Measurements from ENCODE around the gene SPA17. TPM values are rescaled to one million over a fixed set of nuclear protein-coding genes. Genes with fewer than 3 reads are reported as not detected.

The SPA17 gene
- total and polyA plus RNA-seq, 4 experiments from 2014 or later: 0.55 to 0.81 (median 0.68) TPM

DNA sequence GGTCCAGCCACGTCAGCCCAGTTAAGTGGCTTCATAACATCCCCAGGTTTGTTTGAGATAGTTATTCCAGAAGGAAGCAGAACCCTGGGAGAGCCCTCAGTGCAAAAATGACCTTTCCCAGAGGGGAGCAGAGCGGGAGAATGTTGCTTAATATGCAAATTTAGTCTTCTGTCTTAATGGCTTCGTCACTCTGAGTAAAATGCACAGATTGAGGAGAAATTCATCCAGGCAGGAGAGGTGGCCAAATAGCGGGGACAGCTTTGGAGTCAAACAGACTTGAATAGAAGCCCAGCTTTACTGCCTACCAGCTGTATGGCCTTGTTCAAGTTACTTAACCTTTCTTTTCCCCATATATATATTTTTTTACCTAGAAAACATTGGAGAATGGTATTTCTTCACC is 53.8 kb downstream of the SPA17 start:
- intact Hi-C loops (cut with micrococcal nuclease): no loop called here
- Mint-ChIP-seq H3K27ac (no peak overlapping the region), H3K36me3 (no peaks in the 10 kb centered on the region), H3K4me3 (no peak overlapping the region), H3K9me3 (no peaks in the 10 kb centered on the region), H3K4me1 (peaks cover 5 to 19% (median 8%) of the 10 kb centered on the region in 4 donors), H3K27me3 (peaks cover 8 to 9% of the 10 kb centered on the region in 2 donors)
- no peaks in the 10 kb centered on the region for H3K4me1 ChIP-seq (ENCODE audit: insufficient read depth, low read length)
- no peaks in the 10 kb centered on the region for H3K27me3 ChIP-seq (ENCODE audit: insufficient read depth, low read length)
- H3K36me3 ChIP-seq (ENCODE audit: insufficient read depth, low read length): no peaks in the 10 kb centered on the region
- POLR2A ChIA-PET (ENCODE audit: partially characterized antibody): no interaction called here
- no peak for DNase-seq
- CTCF ChIA-PET (ENCODE audit: partially characterized antibody): no interaction called here
- H3K4me3 ChIP-seq (ENCODE audit: low read length in 2 of 2): no peak overlapping the region
- H3K27ac ChIP-seq (ENCODE audit: low read depth, low read length): no peak overlapping the region
- no peaks in the 10 kb centered on the region for H3K9me3 ChIP-seq (ENCODE audit: control insufficient read depth in 1 of 2, low read length in 2 of 2)

DNA sequence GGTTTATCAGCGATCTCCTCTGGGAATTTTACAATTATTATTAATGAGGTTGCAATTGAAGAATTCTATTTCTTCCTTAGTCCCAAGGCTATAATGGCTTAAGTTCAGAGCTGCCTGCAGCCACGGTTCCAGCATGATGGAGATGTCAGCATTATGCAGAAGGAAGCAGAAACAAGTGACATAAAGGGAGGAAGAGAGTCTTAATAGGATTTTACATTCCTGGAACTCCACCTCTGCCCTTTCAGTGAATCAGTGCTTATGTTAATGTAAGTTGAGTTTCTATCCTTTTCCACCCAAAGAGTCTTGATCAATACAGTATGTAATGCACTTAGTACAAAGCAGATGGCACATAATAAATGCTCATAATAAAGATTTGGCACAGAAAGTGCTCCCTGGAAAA is 54.4 kb downstream of the SPA17 start:
- Histone ChIP-seq H3K36me3 (ENCODE audit: insufficient read depth, low read length) (no peaks in the 10 kb centered on the region), H3K4me1 (ENCODE audit: insufficient read depth, low read length) (no peaks in the 10 kb centered on the region), H3K9me3 (ENCODE audit: control insufficient read depth in 1 of 2, low read length in 2 of 2) (no peaks in the 10 kb centered on the region), H3K27me3 (ENCODE audit: insufficient read depth, low read length) (no peaks in the 10 kb centered on the region), H3K27ac (ENCODE audit: low read depth, low read length) (no peak overlapping the region), H3K4me3 (ENCODE audit: low read length in 2 of 2) (no peak overlapping the region)
- peaks cover 2 to 14% (median 5%) of the 10 kb centered on the region in 4 donors for H3K4me1 Mint-ChIP-seq
- H3K27me3 Mint-ChIP-seq: peaks cover 3 to 9% of the 10 kb centered on the region in 2 donors
- no peak overlapping the region for H3K4me3 Mint-ChIP-seq
- no peaks in the 10 kb centered on the region for H3K9me3 Mint-ChIP-seq
- H3K27ac Mint-ChIP-seq: no peak overlapping the region
- no peak for DNase-seq
- no peaks in the 10 kb centered on the region for H3K36me3 Mint-ChIP-seq
- intact Hi-C loops (cut with micrococcal nuclease): no loop called here
- ChIA-PET POLR2A (ENCODE audit: partially characterized antibody) (no interaction called here), CTCF (ENCODE audit: partially characterized antibody) (no interaction called here)

DNA sequence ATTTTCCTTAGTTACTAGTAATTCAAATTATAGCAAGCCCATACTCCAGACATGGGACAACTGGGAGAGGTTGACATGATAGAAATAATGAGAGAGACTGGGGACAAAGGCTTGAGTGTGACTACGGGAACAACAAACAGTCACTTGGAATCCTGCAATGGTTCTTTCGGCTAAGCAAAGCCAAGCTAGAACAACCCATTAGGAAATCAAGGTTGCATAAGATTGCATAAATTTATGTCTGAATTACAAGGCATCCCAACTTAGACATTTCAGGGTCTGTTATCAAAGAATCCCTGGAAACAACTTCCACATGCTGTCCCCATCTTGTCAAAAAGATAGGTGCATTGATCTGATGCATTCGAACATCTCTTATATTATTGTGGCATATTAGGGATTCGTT is 55.9 kb downstream of the SPA17 start:
- no peak overlapping the region for H3K27ac Mint-ChIP-seq
- H3K27me3 ChIP-seq (ENCODE audit: insufficient read depth, low read length): no peaks in the 10 kb centered on the region
- no peak overlapping the region for H3K4me3 Mint-ChIP-seq
- no peak overlapping the region for H3K4me3 ChIP-seq (ENCODE audit: low read length in 2 of 2)
- H3K9me3 ChIP-seq (ENCODE audit: control insufficient read depth in 1 of 2, low read length in 2 of 2): no peaks in the 10 kb centered on the region
- H3K27me3 Mint-ChIP-seq: peaks cover 3 to 9% of the 10 kb centered on the region in 2 donors
- no peaks in the 10 kb centered on the region for H3K9me3 Mint-ChIP-seq
- intact Hi-C loops (cut with micrococcal nuclease): no loop called here
- H3K36me3 Mint-ChIP-seq: no peaks in the 10 kb centered on the region
- POLR2A ChIA-PET (ENCODE audit: partially characterized antibody): no interaction called here
- no peaks in the 10 kb centered on the region for H3K4me1 ChIP-seq (ENCODE audit: insufficient read depth, low read length)
- H3K36me3 ChIP-seq (ENCODE audit: insufficient read depth, low read length): no peaks in the 10 kb centered on the region
- H3K27ac ChIP-seq (ENCODE audit: low read depth, low read length): no peak overlapping the region
- DNase-seq: no peak
- CTCF ChIA-PET (ENCODE audit: partially characterized antibody): interaction anchor here (1.3 kb wide), 1 partner anchor 34 kb away, joined by 3 read pairs; no protein-coding TSS in a partner anchor
- peaks cover 2 to 11% (median 5%) of the 10 kb centered on the region in 4 donors for H3K4me1 Mint-ChIP-seq

DNA sequence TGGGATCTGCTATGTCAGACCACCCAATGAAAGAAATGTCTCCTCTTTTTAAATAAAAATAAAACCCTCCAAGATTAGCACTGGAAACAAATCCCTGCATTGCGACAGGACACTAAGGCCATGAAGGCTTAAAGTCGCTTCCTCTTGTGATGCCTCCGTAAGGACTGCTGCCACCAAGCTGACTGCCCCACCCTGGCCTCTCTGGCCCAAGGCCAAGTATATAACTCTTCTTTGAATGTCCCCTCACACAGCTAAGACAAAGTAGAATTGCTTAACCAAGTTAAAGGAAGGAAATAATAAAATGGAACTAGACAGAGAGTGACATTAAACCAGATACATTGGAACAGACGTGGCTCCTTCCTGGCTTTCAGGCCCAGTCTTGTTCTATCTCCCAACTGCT is 58.5 kb downstream of the SPA17 start:
- Mint-ChIP-seq H3K4me1 (peaks cover 0 to 5% (median under 1%) of the 10 kb centered on the region in 4 donors), H3K27me3 (no peaks in the 10 kb centered on the region), H3K36me3 (no peaks in the 10 kb centered on the region), H3K27ac (peak overlapping the region in 1 of 7 donors; percentile 15), H3K4me3 (no peak overlapping the region), H3K9me3 (no peaks in the 10 kb centered on the region)
- intact Hi-C loops (cut with micrococcal nuclease): no loop called here
- H3K27ac ChIP-seq (ENCODE audit: low read depth, low read length): no peak overlapping the region
- H3K36me3 ChIP-seq (ENCODE audit: insufficient read depth, low read length): no peaks in the 10 kb centered on the region
- no peaks in the 10 kb centered on the region for H3K9me3 ChIP-seq (ENCODE audit: control insufficient read depth in 1 of 2, low read length in 2 of 2)
- POLR2A ChIA-PET (ENCODE audit: partially characterized antibody): no interaction called here
- CTCF ChIA-PET (ENCODE audit: partially characterized antibody): no interaction called here
- no peak for DNase-seq
- no peaks in the 10 kb centered on the region for H3K27me3 ChIP-seq (ENCODE audit: insufficient read depth, low read length)
- H3K4me1 ChIP-seq (ENCODE audit: insufficient read depth, low read length): no peaks in the 10 kb centered on the region
- H3K4me3 ChIP-seq (ENCODE audit: low read length in 2 of 2): no peak overlapping the region

GRCh38 chr11:124736736-124737135 is 63.0 kb downstream of the SPA17 start:
- no peaks in the 10 kb centered on the region for H3K9me3 Mint-ChIP-seq
- H3K36me3 Mint-ChIP-seq: no peaks in the 10 kb centered on the region
- no peak overlapping the region for H3K4me3 ChIP-seq (ENCODE audit: low read length in 2 of 2)
- peaks cover 5% of the 10 kb centered on the region for H3K27me3 ChIP-seq (ENCODE audit: insufficient read depth, low read length)
- peaks cover 17% of the 10 kb centered on the region for H3K4me1 ChIP-seq (ENCODE audit: insufficient read depth, low read length)
- ChIA-PET POLR2A (ENCODE audit: partially characterized antibody) (interaction anchor here (1.7 kb wide), 1 partner anchor 10 kb away, joined by 7 read pairs; no protein-coding TSS in a partner anchor), CTCF (ENCODE audit: partially characterized antibody) (interaction anchor here (1.1 kb wide), 1 partner anchor 10 kb away, joined by 3 read pairs; no protein-coding TSS in a partner anchor)
- H3K27ac ChIP-seq (ENCODE audit: low read depth, low read length): no peak overlapping the region
- no peak overlapping the region for H3K4me3 Mint-ChIP-seq
- peaks cover 3 to 20% (median 16%) of the 10 kb centered on the region in 4 donors for H3K4me1 Mint-ChIP-seq
- intact Hi-C loops (cut with micrococcal nuclease): no loop called here
- no peaks in the 10 kb centered on the region for H3K36me3 ChIP-seq (ENCODE audit: insufficient read depth, low read length)
- H3K27ac Mint-ChIP-seq: no peak overlapping the region
- H3K9me3 ChIP-seq (ENCODE audit: control insufficient read depth in 1 of 2, low read length in 2 of 2): no peaks in the 10 kb centered on the region
- DNase-seq: no peak
- peaks cover 0 to 3% of the 10 kb centered on the region in 2 donors for H3K27me3 Mint-ChIP-seq

GRCh38 chr11:124737638-124738305 is 64.1 kb downstream of the SPA17 start:
- ChIA-PET POLR2A (ENCODE audit: partially characterized antibody) (interaction anchor here (1.7 kb wide), 1 partner anchor 9 kb away, joined by 7 read pairs; no protein-coding TSS in a partner anchor), CTCF (ENCODE audit: partially characterized antibody) (interaction anchor here (1.0 to 17.0 kb wide), 4 partner anchors 9 to 28 kb away, joined by 3 to 239 read pairs (median 4); partner anchors contain the start of gene ESAM)
- peak overlapping the region in 1 of 7 donors; percentile 42 for H3K27ac Mint-ChIP-seq
- no peak for DNase-seq
- H3K4me1 Mint-ChIP-seq: peaks cover 3 to 20% (median 16%) of the 10 kb centered on the region in 4 donors
- Histone ChIP-seq H3K4me3 (ENCODE audit: low read length in 2 of 2) (no peak overlapping the region), H3K27ac (ENCODE audit: low read depth, low read length) (no peak overlapping the region), H3K36me3 (ENCODE audit: insufficient read depth, low read length) (no peaks in the 10 kb centered on the region), H3K4me1 (ENCODE audit: insufficient read depth, low read length) (peaks cover 17% of the 10 kb centered on the region), H3K27me3 (ENCODE audit: insufficient read depth, low read length) (peaks cover 5% of the 10 kb centered on the region), H3K9me3 (ENCODE audit: control insufficient read depth in 1 of 2, low read length in 2 of 2) (no peaks in the 10 kb centered on the region)
- peak overlapping the region in 1 of 8 donors; percentile 53 for H3K4me3 Mint-ChIP-seq
- peaks cover 0 to 3% of the 10 kb centered on the region in 2 donors for H3K27me3 Mint-ChIP-seq
- no peaks in the 10 kb centered on the region for H3K9me3 Mint-ChIP-seq
- intact Hi-C loops (cut with micrococcal nuclease): no loop called here
- no peaks in the 10 kb centered on the region for H3K36me3 Mint-ChIP-seq

DNA sequence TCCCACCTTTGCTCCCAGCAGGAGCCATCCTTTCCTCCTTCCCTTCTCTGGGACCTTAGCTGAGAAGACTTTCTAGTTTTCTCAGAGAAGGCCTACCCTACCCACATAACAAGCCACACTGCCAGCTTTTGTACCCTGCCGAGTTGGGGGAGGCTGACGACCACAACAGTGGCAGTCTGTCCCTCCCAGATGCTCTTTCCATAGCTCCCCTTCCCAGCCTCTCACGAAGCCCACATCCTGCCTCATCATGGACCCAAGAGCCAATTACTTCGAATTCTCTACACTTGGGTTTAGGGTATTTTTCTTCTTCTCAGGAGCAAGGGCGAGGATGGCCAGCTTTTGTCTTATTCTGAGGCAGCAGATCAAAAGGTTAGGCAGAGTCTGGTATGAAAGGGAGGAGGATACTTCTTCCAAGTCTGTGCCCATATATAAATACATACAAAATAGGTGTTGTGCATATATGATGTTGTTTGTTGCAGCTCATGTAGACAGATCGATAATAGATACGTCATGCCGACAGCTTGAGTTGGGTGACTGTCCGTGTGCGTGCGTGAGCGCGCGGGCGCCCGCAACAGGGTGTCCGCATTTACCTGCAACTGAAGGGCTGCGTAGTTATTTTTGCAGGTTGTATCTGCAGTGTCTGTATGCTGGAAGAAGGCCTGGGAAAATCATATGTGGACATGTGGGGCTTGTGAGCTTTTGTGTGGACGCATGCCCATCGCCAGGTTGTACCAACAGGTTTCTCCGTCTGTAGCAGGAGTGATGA is 65.2 kb downstream of the SPA17 start:
- H3K4me3 Mint-ChIP-seq: peak overlapping the region; percentile 83 to 94 (median 86)
- peaks cover 0 to 3% of the 10 kb centered on the region in 2 donors for H3K27me3 Mint-ChIP-seq
- no peaks in the 10 kb centered on the region for H3K36me3 Mint-ChIP-seq
- intact Hi-C loops (cut with micrococcal nuclease): loop anchor here (1.0 kb wide), 1 partner anchor 24 kb away; no protein-coding TSS in a partner anchor
- no peaks in the 10 kb centered on the region for H3K9me3 Mint-ChIP-seq
- ChIA-PET POLR2A (ENCODE audit: partially characterized antibody) (interaction anchor here (0.7 to 2.4 kb wide), 3 partner anchors 8 to 66 kb away, joined by 3 to 9 read pairs (median 4); partner anchors contain the start of gene SIAE), CTCF (ENCODE audit: partially characterized antibody) (interaction anchor here (1.0 to 17.0 kb wide), 4 partner anchors 10 to 60 kb away, joined by 3 to 239 read pairs (median 6); partner anchors contain the start of gene ESAM)
- DNase-seq: peak in 1 of 5 donors; percentile 5
- H3K4me3 ChIP-seq (ENCODE audit: low read length in 2 of 2): peak overlapping the region in 1 of 2 donors; percentile 60
- no peak overlapping the region for H3K27ac ChIP-seq (ENCODE audit: low read depth, low read length)
- H3K36me3 ChIP-seq (ENCODE audit: insufficient read depth, low read length): no peaks in the 10 kb centered on the region
- H3K27ac Mint-ChIP-seq: peak overlapping the region in 5 of 7 donors; percentile 48 to 80 (median 53)
- peaks cover 3 to 20% (median 16%) of the 10 kb centered on the region in 4 donors for H3K4me1 Mint-ChIP-seq
- peaks cover 17% of the 10 kb centered on the region for H3K4me1 ChIP-seq (ENCODE audit: insufficient read depth, low read length)
- peaks cover 5% of the 10 kb centered on the region for H3K27me3 ChIP-seq (ENCODE audit: insufficient read depth, low read length)
- no peaks in the 10 kb centered on the region for H3K9me3 ChIP-seq (ENCODE audit: control insufficient read depth in 1 of 2, low read length in 2 of 2)

Data from CD4-positive, alpha-beta memory T cell (primary cell).